GM12878 (cell line): ENCODE measurements around the gene CDHR5.

Experiments
- BHLHE40 ChIP-seq, 2 experiments: fragments of 450-650 bp in 1 of 2; IDR thresholded peaks; 2 replicates each; pipeline ENCODE4 v1.6.1; 2011 to 2017; ENCODE audit warnings: low read depth in 2 of 2, borderline replicate concordance in 1 of 2, improper control_type of control experiment in 1 of 2, low read length in 1 of 2, mild to moderate bottlenecking in 1 of 2
- CBFB ChIP-seq: IDR thresholded peaks from 2 replicates; pipeline ENCODE4 v1.6.1; 2016; ENCODE audit warnings: antibody characterized with exemption, low read depth
- GATAD2B ChIP-seq: fragments of 450-650 bp; conservative IDR thresholded peaks from 2 replicates; pipeline ENCODE4 v1.6.1; 2017; ENCODE audit warnings: low read depth, mild to moderate bottlenecking, moderate library complexity
- NFXL1 ChIP-seq: fragments of 450-650 bp; IDR thresholded peaks from 2 replicates; pipeline ENCODE4 v1.6.1; 2017; ENCODE audit warnings: antibody characterized with exemption, mild to moderate bottlenecking, borderline replicate concordance
- NRF1 ChIP-seq: conservative IDR thresholded peaks from 2 replicates; pipeline ENCODE4 v1.6.1; 2011; ENCODE audit warnings: mild to moderate bottlenecking, low read depth, low read length, improper control_type of control experiment
- PML ChIP-seq: IDR thresholded peaks from 2 replicates; pipeline ENCODE4 v1.6.1; 2012; ENCODE audit warnings: low read length, inconsistent platforms
- RFX5 ChIP-seq: IDR thresholded peaks from 2 replicates; pipeline ENCODE4 v1.6.1; 2011; ENCODE audit warnings: low read depth, low read length, improper control_type of control experiment
- SREBF1 ChIP-seq: IDR thresholded peaks from 2 replicates; pipeline ENCODE4 v1.6.1; 2012; ENCODE audit warnings: mild to moderate bottlenecking, low read length
- TBL1XR1 ChIP-seq: IDR thresholded peaks from 2 replicates; pipeline ENCODE4 v1.6.1; 2012; ENCODE audit warnings: low read depth, low read length, improper control_type of control experiment
- TF ChIP-seq, protein P1 (sequence below), 3 experiments: IDR thresholded peaks in 2 of 3; conservative IDR thresholded peaks in 1 of 3; 2 replicates each; pipeline ENCODE4 v1.5.1; 2011; ENCODE audit warnings: low read depth in 3 of 3, low read length in 3 of 3, mild to moderate bottlenecking in 3 of 3, control low read depth in 2 of 3, moderate library complexity in 2 of 3, inconsistent platforms in 1 of 3, mixed read lengths in 1 of 3; ENCODE audit not compliant: control insufficient read depth in 2 of 3, insufficient read depth in 1 of 3; ENCODE audit errors: extremely low read depth in 1 of 3
- TF ChIP-seq, protein P2 (sequence below): IDR thresholded peaks from 2 replicates; pipeline ENCODE4 v1.6.1; 2012; ENCODE audit warnings: low read depth, low read length, improper control_type of control experiment

DNA sequence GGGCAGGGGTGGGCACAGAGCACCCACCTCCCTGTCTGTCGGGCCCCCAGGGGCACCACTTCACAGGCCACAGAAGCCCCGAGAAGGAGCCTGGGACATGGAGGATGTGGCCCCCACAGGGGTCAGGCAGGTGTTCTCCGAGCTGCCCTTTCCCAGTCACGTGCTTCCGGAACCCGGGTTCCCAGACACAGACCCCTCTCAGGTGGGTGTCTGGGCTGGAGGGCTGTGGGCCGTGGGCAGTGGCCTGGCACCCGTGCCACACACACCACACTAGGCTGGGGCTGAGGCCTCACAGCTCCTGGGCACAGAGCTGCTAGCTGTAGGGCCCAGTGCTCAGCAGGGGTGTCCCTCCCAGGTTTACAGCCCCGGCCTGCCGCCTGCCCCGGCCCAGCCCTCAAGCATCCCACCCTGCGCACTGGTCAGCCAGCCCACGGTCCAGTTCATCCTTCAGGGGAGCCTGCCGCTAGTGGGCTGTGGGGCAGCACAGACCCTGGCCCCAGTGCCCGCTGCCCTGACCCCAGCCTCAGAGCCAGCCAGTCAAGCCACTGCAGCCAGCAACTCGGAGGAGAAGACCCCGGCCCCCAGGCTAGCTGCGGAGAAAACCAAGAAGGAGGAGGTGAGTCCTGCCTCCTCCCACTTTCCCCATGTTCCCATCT lies 14.5 kb downstream of the CDHR5 start:
- TF ChIP-seq SREBF1 (no peak), PML (no peak), RFX5 (no peak), GATAD2B (no peak), TBL1XR1 (no peak), BHLHE40 (IDR thresholded peaks at IDR 0.05; ENCODE audit: borderline replicate concordance in 1 of 2, low read depth in 2 of 2, low read length in 1 of 2) (no peak), NRF1 (no peak), NFXL1 (no peak), CBFB (no peak)
- TF ChIP-seq, protein P1, sequence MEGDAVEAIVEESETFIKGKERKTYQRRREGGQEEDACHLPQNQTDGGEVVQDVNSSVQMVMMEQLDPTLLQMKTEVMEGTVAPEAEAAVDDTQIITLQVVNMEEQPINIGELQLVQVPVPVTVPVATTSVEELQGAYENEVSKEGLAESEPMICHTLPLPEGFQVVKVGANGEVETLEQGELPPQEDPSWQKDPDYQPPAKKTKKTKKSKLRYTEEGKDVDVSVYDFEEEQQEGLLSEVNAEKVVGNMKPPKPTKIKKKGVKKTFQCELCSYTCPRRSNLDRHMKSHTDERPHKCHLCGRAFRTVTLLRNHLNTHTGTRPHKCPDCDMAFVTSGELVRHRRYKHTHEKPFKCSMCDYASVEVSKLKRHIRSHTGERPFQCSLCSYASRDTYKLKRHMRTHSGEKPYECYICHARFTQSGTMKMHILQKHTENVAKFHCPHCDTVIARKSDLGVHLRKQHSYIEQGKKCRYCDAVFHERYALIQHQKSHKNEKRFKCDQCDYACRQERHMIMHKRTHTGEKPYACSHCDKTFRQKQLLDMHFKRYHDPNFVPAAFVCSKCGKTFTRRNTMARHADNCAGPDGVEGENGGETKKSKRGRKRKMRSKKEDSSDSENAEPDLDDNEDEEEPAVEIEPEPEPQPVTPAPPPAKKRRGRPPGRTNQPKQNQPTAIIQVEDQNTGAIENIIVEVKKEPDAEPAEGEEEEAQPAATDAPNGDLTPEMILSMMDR (IDR thresholded peaks at IDR 0.05 in 2 of 3, conservative IDR thresholded peaks at IDR 0.05 in 1 of 3; ENCODE audit: control insufficient read depth in 2 of 3, extremely low read depth in 1 of 3, insufficient read depth in 1 of 3, low read depth in 3 of 3, low read length in 3 of 3): no peak
- TF ChIP-seq, protein P2, sequence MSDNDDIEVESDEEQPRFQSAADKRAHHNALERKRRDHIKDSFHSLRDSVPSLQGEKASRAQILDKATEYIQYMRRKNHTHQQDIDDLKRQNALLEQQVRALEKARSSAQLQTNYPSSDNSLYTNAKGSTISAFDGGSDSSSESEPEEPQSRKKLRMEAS: no peak
